Liver (tissue), 9 donors: ENCODE data around the gene CEMP1. TPM values are rescaled to one million over a fixed set of nuclear protein-coding genes. Genes with fewer than 3 reads are reported as not detected.

Source experiments
- DNase-seq: peaks from one replicate; pipeline ENCODE4 v3.0.0-alpha.2; 2017; ENCODE audit warnings: low spot score
- H3K27ac ChIP-seq, 2 donors: one replicate each; pipeline ENCODE4 v1.7.0; 2013; ENCODE audit warnings: inconsistent platforms in 2 of 2, low read length in 2 of 2, control low read depth in 1 of 2, low read depth in 1 of 2, mild to moderate bottlenecking in 1 of 2
- H3K27me3 ChIP-seq, 4 donors: one replicate each; pipeline versions ENCODE4 v1.6.1 to v1.7.0; 2013; ENCODE audit warnings: low read length in 3 of 4, inconsistent platforms in 1 of 4, mild to moderate bottlenecking in 1 of 4, moderate library complexity in 1 of 4; ENCODE audit not compliant: control insufficient read depth in 4 of 4, insufficient read depth in 4 of 4
- H3K36me3 ChIP-seq, 4 donors: one replicate each; pipeline versions ENCODE4 v1.6.1 to v1.7.0; 2013; ENCODE audit warnings: low read length in 3 of 4, mild to moderate bottlenecking in 3 of 4, low read depth in 1 of 4, moderate library complexity in 1 of 4; ENCODE audit not compliant: control insufficient read depth in 4 of 4, insufficient read depth in 3 of 4
- H3K4me1 ChIP-seq, 4 donors: one replicate each; pipeline versions ENCODE4 v1.6.1 to v1.7.0; 2013; ENCODE audit warnings: low read length in 3 of 4, mild to moderate bottlenecking in 3 of 4, moderate library complexity in 1 of 4; ENCODE audit not compliant: control insufficient read depth in 4 of 4, insufficient read depth in 4 of 4
- H3K4me3 ChIP-seq, 3 donors: one replicate each; pipeline versions ENCODE4 v1.6.1 to v1.7.0; 2013; ENCODE audit warnings: low read length in 3 of 3, control low read depth in 1 of 3, low read depth in 1 of 3, mild to moderate bottlenecking in 1 of 3
- H3K9ac ChIP-seq, 2 donors: one replicate each; pipeline ENCODE4 v1.7.0; 2013; ENCODE audit warnings: low read length in 2 of 2, mild to moderate bottlenecking in 2 of 2, moderate library complexity in 2 of 2, control low read depth in 1 of 2, low read depth in 1 of 2
- H3K9me3 ChIP-seq, 4 donors: one replicate each; pipeline versions ENCODE4 v1.6.1 to v1.7.0; 2013; ENCODE audit warnings: low read length in 3 of 4; ENCODE audit not compliant: control insufficient read depth in 4 of 4
- ATF3 ChIP-seq: IDR thresholded peaks from 2 replicates; pipeline ENCODE4 v1.6.1; 2016; ENCODE audit warnings: antibody characterized with exemption
- EGR1 ChIP-seq, 2 donors: IDR thresholded peaks; 2 replicates each; pipeline ENCODE4 v1.6.1; 2016 to 2018; ENCODE audit warnings: antibody characterized with exemption in 2 of 2, low read depth in 2 of 2
- FOXA1 ChIP-seq: IDR thresholded peaks from 2 replicates; pipeline ENCODE4 v1.6.1; 2016; ENCODE audit warnings: antibody characterized with exemption
- FOXA2 ChIP-seq: IDR thresholded peaks from 2 replicates; pipeline ENCODE4 v1.6.1; 2016; ENCODE audit warnings: antibody characterized with exemption
- HNF4A ChIP-seq, 2 donors: conservative IDR thresholded peaks; 2 replicates each; pipeline ENCODE4 v1.6.1; 2016; ENCODE audit warnings: antibody characterized with exemption in 2 of 2, mild to moderate bottlenecking in 2 of 2
- HNF4G ChIP-seq: IDR thresholded peaks from 2 replicates; pipeline ENCODE4 v1.6.1; 2016; ENCODE audit warnings: antibody characterized with exemption
- JUND ChIP-seq, 2 donors: IDR thresholded peaks; 2 replicates each; pipeline ENCODE4 v1.6.1; 2016; ENCODE audit warnings: antibody characterized with exemption in 2 of 2
- MAX ChIP-seq: IDR thresholded peaks from 2 replicates; pipeline ENCODE4 v1.6.1; 2016; ENCODE audit warnings: antibody characterized with exemption
- NR2F2 ChIP-seq: IDR thresholded peaks from 2 replicates; pipeline ENCODE4 v1.6.1; 2016; ENCODE audit warnings: antibody characterized with exemption
- RAD21 ChIP-seq, 2 donors: IDR thresholded peaks; 2 replicates each; pipeline ENCODE4 v1.6.1; 2016; ENCODE audit warnings: antibody characterized with exemption in 2 of 2, mild to moderate bottlenecking in 2 of 2
- REST ChIP-seq: IDR thresholded peaks from 2 replicates; pipeline ENCODE4 v1.6.1; 2016; ENCODE audit warnings: antibody characterized with exemption, mild to moderate bottlenecking
- RXRA ChIP-seq, 2 donors: IDR thresholded peaks; 2 replicates each; pipeline ENCODE4 v1.6.1; 2017 to 2018; ENCODE audit warnings: antibody characterized with exemption in 2 of 2, mild to moderate bottlenecking in 1 of 2
- SP1 ChIP-seq: IDR thresholded peaks from 2 replicates; pipeline ENCODE4 v1.6.1; 2018; ENCODE audit warnings: antibody characterized with exemption, mild to moderate bottlenecking
- TAF1 ChIP-seq: conservative IDR thresholded peaks from 2 replicates; pipeline ENCODE4 v1.6.1; 2016; ENCODE audit warnings: antibody characterized with exemption, mild to moderate bottlenecking
- YY1 ChIP-seq: IDR thresholded peaks from 2 replicates; pipeline ENCODE4 v1.6.1; 2016; ENCODE audit warnings: antibody characterized with exemption, mild to moderate bottlenecking
- ZBTB33 ChIP-seq: IDR thresholded peaks from 2 replicates; pipeline ENCODE4 v1.6.1; 2016; ENCODE audit warnings: antibody characterized with exemption
- WGBS: extraction: QIAGEN DNeasy Blood & Tissue Kit; methylation state at CpG from one replicate; pipeline ENCODE4 v1.1.7; 2013; 5-methylcytosine and 5-hydroxymethylcytosine counted together
- polyA plus RNA-seq, 2 donors: library from polyadenylated mRNA; stranded (reverse) in 1 of 2; unstranded in 1 of 2; fragments of 200-250 nt in 1 of 2; fragments of >200 nt in 1 of 2; fragmentation: Nextera tagmentation in 1 of 2; extraction: Ambion mirVana in 1 of 2; gene quantifications; one replicate each; pipeline versions ENCODE4 v1.2.1 to v1.2.3, GENCODE V29; 2013 to 2015
- total RNA-seq, 2 donors: library from RNA; depleted of rRNA; stranded (reverse); fragments of >200 nt; gene quantifications; one replicate each; pipeline ENCODE4 v1.2.3, GENCODE V29; 2014
- TF ChIP-seq, protein P1 (sequence below): fragments of 150-350 bp; IDR thresholded peaks from 2 replicates; pipeline ENCODE4 v1.5.1; 2017; ENCODE audit warnings: improper control_type of control experiment, low read depth, low read length; ENCODE audit not compliant: missing input control
- donor health status: healthy.
- donor health status: healthy.
- donor health status: healthy.
- donor health status: healthy.
- donor health status: healthy.

CEMP1 gene
- total and polyA plus RNA-seq, 4 donors: 0.06 to 1.6 (median 0.20) TPM

DNA sequence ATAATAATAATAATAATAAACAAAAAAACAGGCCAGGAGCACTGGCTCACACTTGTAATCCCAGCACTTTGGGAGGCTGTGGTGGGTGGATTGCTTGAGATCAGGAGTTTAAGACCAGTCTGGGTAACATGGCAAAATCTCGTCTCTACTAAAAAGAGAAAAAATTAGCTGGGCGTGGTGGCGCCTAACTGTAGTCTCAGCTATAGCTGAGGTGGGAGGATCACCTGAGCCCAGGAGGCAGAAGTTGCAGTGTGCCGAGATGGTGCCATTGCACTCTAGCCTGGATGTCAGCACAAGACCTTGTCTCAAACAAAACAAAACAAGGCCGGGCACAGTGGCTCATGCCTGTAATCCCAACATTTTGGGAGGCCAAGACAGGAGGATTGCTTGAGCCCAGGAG, 36.2 kb downstream of the CEMP1 start:
- WGBS: 93% methylated on average over 5 of the region's 5 CpGs
- Histone ChIP-seq H3K36me3 (peaks cover 0 to 12% (median 2%) of the 10 kb centered on the region in 4 donors), H3K4me3 (no peak overlapping the region), H3K9ac (no peak overlapping the region), H3K27me3 (no peaks in the 10 kb centered on the region), H3K9me3 (no peaks in the 10 kb centered on the region), H3K27ac (no peak overlapping the region), H3K4me1 (peaks cover 15 to 33% (median 26%) of the 10 kb centered on the region in 4 donors)
- TF ChIP-seq EGR1 (IDR thresholded peaks at IDR 0.05; ENCODE audit: low read depth in 2 of 2) (no peak), NR2F2 (no peak), FOXA2 (no peak), ZBTB33 (no peak), HNF4G (no peak), FOXA1 (no peak), RAD21 (IDR thresholded peaks at IDR 0.05) (no peak), SP1 (no peak), YY1 (no peak), RXRA (IDR thresholded peaks at IDR 0.05) (no peak), HNF4A (conservative IDR thresholded peaks at IDR 0.05) (no peak), ATF3 (no peak), JUND (IDR thresholded peaks at IDR 0.05) (no peak), MAX (no peak), TAF1 (no peak)
- TF ChIP-seq, protein P1, sequence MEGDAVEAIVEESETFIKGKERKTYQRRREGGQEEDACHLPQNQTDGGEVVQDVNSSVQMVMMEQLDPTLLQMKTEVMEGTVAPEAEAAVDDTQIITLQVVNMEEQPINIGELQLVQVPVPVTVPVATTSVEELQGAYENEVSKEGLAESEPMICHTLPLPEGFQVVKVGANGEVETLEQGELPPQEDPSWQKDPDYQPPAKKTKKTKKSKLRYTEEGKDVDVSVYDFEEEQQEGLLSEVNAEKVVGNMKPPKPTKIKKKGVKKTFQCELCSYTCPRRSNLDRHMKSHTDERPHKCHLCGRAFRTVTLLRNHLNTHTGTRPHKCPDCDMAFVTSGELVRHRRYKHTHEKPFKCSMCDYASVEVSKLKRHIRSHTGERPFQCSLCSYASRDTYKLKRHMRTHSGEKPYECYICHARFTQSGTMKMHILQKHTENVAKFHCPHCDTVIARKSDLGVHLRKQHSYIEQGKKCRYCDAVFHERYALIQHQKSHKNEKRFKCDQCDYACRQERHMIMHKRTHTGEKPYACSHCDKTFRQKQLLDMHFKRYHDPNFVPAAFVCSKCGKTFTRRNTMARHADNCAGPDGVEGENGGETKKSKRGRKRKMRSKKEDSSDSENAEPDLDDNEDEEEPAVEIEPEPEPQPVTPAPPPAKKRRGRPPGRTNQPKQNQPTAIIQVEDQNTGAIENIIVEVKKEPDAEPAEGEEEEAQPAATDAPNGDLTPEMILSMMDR: no peak
- no peak for DNase-seq

DNA sequence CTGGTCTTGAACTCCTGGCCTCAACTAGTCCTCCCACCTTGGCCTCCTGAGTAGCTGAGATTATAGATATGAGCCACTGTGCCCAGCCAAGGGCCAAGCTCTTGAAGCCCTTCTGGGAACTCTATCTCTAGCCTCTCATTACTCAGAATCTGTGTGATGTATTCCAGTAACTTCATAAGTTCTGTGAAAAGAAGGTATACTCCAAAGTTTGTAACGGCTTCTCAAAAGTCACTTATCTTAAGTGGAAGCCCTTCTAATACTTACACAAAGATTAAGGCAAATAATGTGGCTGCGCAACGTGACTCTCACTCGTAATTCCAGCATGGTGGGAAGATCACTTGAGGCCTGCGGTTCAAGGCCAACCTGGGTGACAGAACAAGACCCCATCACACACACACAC, 36.6 kb downstream of the CEMP1 start:
- Histone ChIP-seq H3K4me3 (no peak overlapping the region), H3K36me3 (peaks cover 0 to 12% (median 2%) of the 10 kb centered on the region in 4 donors), H3K9me3 (no peaks in the 10 kb centered on the region), H3K4me1 (peaks cover 15 to 33% (median 26%) of the 10 kb centered on the region in 4 donors), H3K27ac (no peak overlapping the region), H3K27me3 (no peaks in the 10 kb centered on the region), H3K9ac (no peak overlapping the region)
- DNase-seq: no peak
- TF ChIP-seq TAF1: no peak
- no peak for TF ChIP-seq RAD21 (IDR thresholded peaks at IDR 0.05)
- TF ChIP-seq HNF4A (conservative IDR thresholded peaks at IDR 0.05): no peak
- TF ChIP-seq YY1: no peak
- TF ChIP-seq FOXA1: no peak
- TF ChIP-seq MAX: no peak
- no peak for TF ChIP-seq RXRA (IDR thresholded peaks at IDR 0.05)
- TF ChIP-seq REST: no peak
- TF ChIP-seq, protein P1: no peak
- no peak for TF ChIP-seq NR2F2
- no peak for TF ChIP-seq JUND (IDR thresholded peaks at IDR 0.05)
- whole genome bisulfite sequencing: 97% methylated on average over 5 of the region's 5 CpGs
